CD4-positive, alpha-beta T cell treated with Interleukin-6 for 4 hours (primary cell): Measurements from ENCODE around the gene PNPLA3.
"Not testable (repeated sequence)": the region's sequence is repeated elsewhere in the genome, so short reads cannot be mapped to it uniquely, and the experiment has no call there.

Source experiments
- DNase-seq: peaks from one replicate; pipeline ENCODE4 v3.0.0-alpha.2; 2020; ENCODE audit warnings: mixed read lengths

The PNPLA3 gene

GRCh38 chr22:43890901-43891331, 32.7 kb upstream of the PNPLA3 start:
- no peak for DNase-seq

- DNase-seq = no peak
These were observed 32.0 kb upstream of the PNPLA3 start, which contains the start of gene PNPLA5 for GRCh38 chr22:43891360-43892182. TSS of gene PNPLA5 (minus strand) at chr22:43892013. CDS start at chr22:43891880, 133 bp downstream.

- no peak for DNase-seq
These were observed 31.3 kb upstream of the PNPLA3 start for GRCh38 chr22:43892183-43892894.

- no peak for DNase-seq
These were observed 30.3 kb upstream of the PNPLA3 start for GRCh38 chr22:43893266-43893665.

- DNase-seq = no peak
These were observed 29.5 kb upstream of the PNPLA3 start for GRCh38 chr22:43894122-43894521.

- DNase-seq = no peak
These were observed 27.5 kb upstream of the PNPLA3 start for GRCh38 chr22:43895986-43896645.

GRCh38 chr22:43897751-43898261, 25.8 kb upstream of the PNPLA3 start:
- DNase-seq = no peak

GRCh38 chr22:43900206-43900605, 23.4 kb upstream of the PNPLA3 start:
- no peak for DNase-seq

- no peak for DNase-seq
These were observed 21.5 kb upstream of the PNPLA3 start for GRCh38 chr22:43901976-43902643.

- DNase-seq = not testable (repeated sequence)
These were observed 20.6 kb upstream of the PNPLA3 start for GRCh38 chr22:43903033-43903432.

- DNase-seq = not testable (repeated sequence)
These were observed 19.2 kb upstream of the PNPLA3 start for GRCh38 chr22:43904412-43904811.

- no peak for DNase-seq
These were observed 17.9 kb upstream of the PNPLA3 start for GRCh38 chr22:43905681-43906080.

- no peak for DNase-seq
These were observed 13.9 kb upstream of the PNPLA3 start for GRCh38 chr22:43909708-43910107.

GRCh38 chr22:43910178-43910695, 13.4 kb upstream of the PNPLA3 start:
- DNase-seq = no peak

GRCh38 chr22:43911351-43911750, 12.3 kb upstream of the PNPLA3 start:
- DNase-seq = no peak

- DNase-seq = no peak
These were observed 6.1 kb upstream of the PNPLA3 start for GRCh38 chr22:43917521-43917920.

- no peak for DNase-seq
These were observed 4.3 kb upstream of the PNPLA3 start for GRCh38 chr22:43919106-43919973.

GRCh38 chr22:43921370-43921769, 2.2 kb upstream of the PNPLA3 start:
- no peak for DNase-seq

GRCh38 chr22:43922123-43922522, 1.5 kb upstream of the PNPLA3 start:
- DNase-seq = no peak

- no peak for DNase-seq
These were observed 414 bp upstream of the PNPLA3 start for GRCh38 chr22:43923191-43923590.

GRCh38 chr22:43924877-43925276, 1.3 kb downstream of the PNPLA3 start:
- no peak for DNase-seq
